ENCODE data around the gene SMIM14. TPM values are rescaled to one million over a fixed set of nuclear protein-coding genes. Genes with fewer than 3 reads are reported as not detected.

Gene SMIM14
- total and polyA plus RNA-seq, 2 experiments from 2014 or later: 98.6 to 124 TPM

- Histone ChIP-seq H3K79me2 (peaks cover 3% of the 10 kb centered on the region), H3K9me3 (ENCODE audit: low read depth) (no peaks in the 10 kb centered on the region), H3K9me2 (replicated peaks; ENCODE audit: insufficient read depth) (no peaks in the 10 kb centered on the region), H3K4me1 (ENCODE audit: insufficient read depth) (peaks cover 20% of the 10 kb centered on the region), H3K4me3 (no peak overlapping the region), H3K4me2 (no peak overlapping the region), H3K27ac (no peak overlapping the region), H3K36me3 (replicated peaks; ENCODE audit: insufficient read depth, low read depth) (no peaks in the 10 kb centered on the region), H2AFZ (no peak overlapping the region), H3K27me3 (no peaks in the 10 kb centered on the region), H4K20me1 (ENCODE audit: insufficient read depth, poor library complexity, severe bottlenecking) (no peaks in the 10 kb centered on the region)
- WGBS (ENCODE audit: low lambda C conversion rate, missing lambda C conversion rate): 78% methylated on average over 5 of the region's 5 CpGs
- TF ChIP-seq EZH2phosphoT487 (IDR thresholded peaks at IDR 0.05; ENCODE audit: low read depth, severe bottlenecking, unreplicated experiment) (no peak), CTCF (IDR thresholded peaks at IDR 0.05; ENCODE audit: poor library complexity) (no peak), EZH2 (IDR thresholded peaks at IDR 0.05; ENCODE audit: borderline replicate concordance) (no peak)
- DNase-seq (ENCODE audit: low spot score): no peak
Measured at GRCh38 chr4:39543034-39543433, 95.6 kb downstream of the SMIM14 start.

DNA sequence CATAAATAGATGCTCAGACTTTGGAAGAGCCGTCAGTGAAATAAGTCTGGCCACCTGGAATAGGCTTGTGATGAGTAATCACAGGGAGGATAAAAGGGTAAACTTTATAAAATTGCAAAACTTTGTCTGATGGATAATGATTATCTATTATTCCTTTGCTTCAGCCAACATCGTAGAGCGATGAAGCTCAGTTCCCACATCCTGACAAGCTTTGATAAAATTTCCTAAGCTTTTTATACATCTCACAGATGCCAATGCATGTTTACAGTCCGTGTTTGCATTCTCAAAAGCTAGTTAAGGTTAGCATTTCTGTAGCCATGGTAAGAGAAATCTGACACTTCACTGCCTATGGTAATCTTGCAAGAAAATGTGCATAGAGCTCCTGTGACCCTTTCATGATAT is 96.1 kb downstream of the SMIM14 start:
- DNase-seq (ENCODE audit: low spot score): peak; percentile 10
- Histone ChIP-seq H3K9me3 (ENCODE audit: low read depth) (no peaks in the 10 kb centered on the region), H3K27me3 (no peaks in the 10 kb centered on the region), H3K9me2 (replicated peaks; ENCODE audit: insufficient read depth) (no peaks in the 10 kb centered on the region), H3K36me3 (replicated peaks; ENCODE audit: insufficient read depth, low read depth) (no peaks in the 10 kb centered on the region), H2AFZ (no peak overlapping the region), H3K27ac (peak overlapping the region; percentile 43), H3K4me1 (ENCODE audit: insufficient read depth) (peaks cover 20% of the 10 kb centered on the region), H3K79me2 (peaks cover 3% of the 10 kb centered on the region), H3K4me2 (peak overlapping the region; percentile 36), H3K4me3 (no peak overlapping the region), H4K20me1 (ENCODE audit: insufficient read depth, poor library complexity, severe bottlenecking) (no peaks in the 10 kb centered on the region)
- no peak for TF ChIP-seq EZH2 (IDR thresholded peaks at IDR 0.05; ENCODE audit: borderline replicate concordance)
- 52% methylated on average over 4 of the region's 4 CpGs for whole genome bisulfite sequencing (ENCODE audit: low lambda C conversion rate, missing lambda C conversion rate)

DNA sequence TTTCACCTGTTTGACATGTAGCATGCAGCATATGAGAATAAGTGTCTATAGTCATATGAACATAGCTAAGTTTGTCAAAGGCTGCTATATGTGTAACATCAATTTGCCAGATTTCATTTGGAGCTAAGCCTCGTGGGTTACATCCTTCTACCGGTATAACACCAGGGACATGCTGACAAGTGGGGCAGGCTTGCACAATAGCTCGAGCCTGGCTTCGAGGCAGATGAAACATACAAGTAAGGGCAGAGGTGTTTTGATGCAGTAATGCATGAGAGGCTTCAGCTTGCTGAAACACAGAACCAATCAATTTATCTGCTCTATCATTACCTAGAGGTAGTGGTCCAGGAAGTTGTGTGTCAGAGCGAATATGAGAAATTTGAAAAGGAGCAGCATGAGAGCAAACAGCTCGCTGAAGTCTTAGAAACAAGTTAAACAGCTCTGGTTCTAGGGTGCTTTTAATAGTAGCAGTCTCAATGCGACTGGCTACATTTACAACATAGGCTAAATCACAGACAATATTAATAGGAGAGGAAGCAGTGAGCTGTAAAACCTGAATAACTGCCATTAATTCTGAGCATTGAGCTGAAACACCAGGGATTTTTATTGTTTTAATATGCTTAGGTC is 96.6 kb downstream of the SMIM14 start:
- no peak for DNase-seq (ENCODE audit: low spot score)
- Histone ChIP-seq H2AFZ (no peak overlapping the region), H4K20me1 (ENCODE audit: insufficient read depth, poor library complexity, severe bottlenecking) (no peaks in the 10 kb centered on the region), H3K79me2 (peaks cover 3% of the 10 kb centered on the region), H3K9me2 (replicated peaks; ENCODE audit: insufficient read depth) (no peaks in the 10 kb centered on the region), H3K36me3 (replicated peaks; ENCODE audit: insufficient read depth, low read depth) (no peaks in the 10 kb centered on the region), H3K27ac (peak overlapping the region; percentile 43), H3K4me1 (ENCODE audit: insufficient read depth) (peaks cover 20% of the 10 kb centered on the region), H3K27me3 (no peaks in the 10 kb centered on the region), H3K4me3 (no peak overlapping the region), H3K4me2 (peak overlapping the region; percentile 36), H3K9me3 (ENCODE audit: low read depth) (no peaks in the 10 kb centered on the region)
- 65% methylated on average over 7 of the region's 7 CpGs for WGBS (ENCODE audit: low lambda C conversion rate, missing lambda C conversion rate)
- no peak for TF ChIP-seq CTCF (IDR thresholded peaks at IDR 0.05; ENCODE audit: poor library complexity)
- TF ChIP-seq EZH2phosphoT487 (IDR thresholded peaks at IDR 0.05; ENCODE audit: low read depth, severe bottlenecking, unreplicated experiment): no peak
- no peak for TF ChIP-seq EZH2 (IDR thresholded peaks at IDR 0.05; ENCODE audit: borderline replicate concordance)

DNA sequence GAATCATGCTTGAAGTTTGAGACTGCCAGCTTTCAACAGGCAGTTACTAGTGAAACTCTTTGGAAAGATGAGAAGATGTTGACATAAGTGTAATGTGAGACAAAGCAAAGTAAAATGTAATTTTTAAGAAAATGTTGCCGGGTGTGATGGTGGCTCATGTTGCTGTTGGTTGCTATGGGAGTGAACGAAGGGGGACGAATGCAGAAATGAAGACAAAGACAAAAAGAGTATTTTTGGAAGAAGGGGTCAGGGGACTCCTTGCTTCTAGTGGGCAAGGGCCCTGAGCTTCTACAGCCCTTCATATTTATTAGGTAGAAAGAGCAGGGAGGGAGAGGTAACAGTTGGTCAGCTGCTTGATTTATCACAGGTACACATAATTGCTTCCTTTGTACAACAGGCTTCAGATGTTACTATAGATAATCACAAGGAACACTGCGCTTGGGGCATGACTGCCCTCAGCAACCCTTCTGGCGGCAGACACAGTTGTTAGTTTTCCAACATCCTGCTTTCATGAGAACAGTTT is 99.5 kb downstream of the SMIM14 start:
- H4K20me1 ChIP-seq (ENCODE audit: insufficient read depth, poor library complexity, severe bottlenecking): no peaks in the 10 kb centered on the region
- no peaks in the 10 kb centered on the region for H3K36me3 ChIP-seq (replicated peaks; ENCODE audit: insufficient read depth, low read depth)
- no peak for DNase-seq (ENCODE audit: low spot score)
- no peaks in the 10 kb centered on the region for H3K9me3 ChIP-seq (ENCODE audit: low read depth)
- no peaks in the 10 kb centered on the region for H3K27me3 ChIP-seq
- no peaks in the 10 kb centered on the region for H3K79me2 ChIP-seq
- no peak for TF ChIP-seq EZH2phosphoT487 (IDR thresholded peaks at IDR 0.05; ENCODE audit: low read depth, severe bottlenecking, unreplicated experiment)
- no peak for TF ChIP-seq EZH2 (IDR thresholded peaks at IDR 0.05; ENCODE audit: borderline replicate concordance)
- no peak for TF ChIP-seq CTCF (IDR thresholded peaks at IDR 0.05; ENCODE audit: poor library complexity)
- H2AFZ ChIP-seq: no peak overlapping the region
- WGBS (ENCODE audit: low lambda C conversion rate, missing lambda C conversion rate): 71% methylated on average over 5 of the region's 5 CpGs
- H3K4me2 ChIP-seq: no peak overlapping the region
- H3K4me1 ChIP-seq (ENCODE audit: insufficient read depth): peaks cover 13% of the 10 kb centered on the region
- no peak overlapping the region for H3K4me3 ChIP-seq
- H3K9me2 ChIP-seq (replicated peaks; ENCODE audit: insufficient read depth): no peaks in the 10 kb centered on the region
- no peak overlapping the region for H3K27ac ChIP-seq

All from hepatocyte (in vitro differentiated cells).